Midbrain (tissue), 1 donor: ENCODE data around the gene BGLAP.

ENCODE experiments used
- DNase-seq: peaks from one replicate; lab custom pipeline; 2025; lab: John Stamatoyannopoulos, UW

BGLAP gene

DNA sequence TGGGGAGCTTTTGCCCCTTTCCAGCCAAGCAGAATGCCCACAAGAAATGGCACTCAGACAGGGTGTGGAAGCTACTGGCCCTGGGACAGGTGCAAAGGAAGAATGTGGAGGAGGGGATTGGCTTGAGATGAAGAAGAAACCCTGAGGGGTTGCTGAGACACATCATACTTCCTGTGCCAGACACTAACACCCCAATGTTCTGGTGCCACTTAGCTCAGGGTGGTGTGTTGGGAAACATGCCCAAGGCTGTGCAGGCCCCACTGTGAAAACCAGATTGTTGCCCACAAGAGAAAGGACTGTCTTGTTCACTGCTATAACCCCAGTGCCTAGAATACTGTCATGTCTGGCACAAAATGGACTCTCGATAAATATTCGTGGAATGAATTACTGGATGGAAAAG is 15.7 kb downstream of the BGLAP start:
- peak; percentile 35 for DNase-seq

DNA sequence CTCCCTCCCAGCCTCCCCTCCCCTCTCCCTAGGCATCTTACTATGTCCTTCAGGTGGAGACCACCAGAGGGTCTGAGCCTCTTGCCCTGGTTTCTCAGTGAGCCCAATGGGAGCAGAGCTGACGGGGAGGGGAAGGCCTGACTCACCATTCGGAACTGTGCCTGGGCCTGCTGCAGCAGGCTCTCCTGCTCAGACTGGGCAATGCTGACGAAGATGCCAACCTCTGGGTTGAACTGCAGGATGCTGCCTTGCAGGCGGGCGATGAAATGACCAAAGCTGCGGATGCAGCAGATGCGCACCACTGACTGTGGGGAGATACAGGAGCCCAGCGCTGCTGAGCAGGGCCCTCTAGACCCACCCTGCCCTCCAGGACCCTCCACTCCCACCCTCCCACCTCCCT is 16.9 kb downstream of the BGLAP start:
- no peak for DNase-seq

DNA sequence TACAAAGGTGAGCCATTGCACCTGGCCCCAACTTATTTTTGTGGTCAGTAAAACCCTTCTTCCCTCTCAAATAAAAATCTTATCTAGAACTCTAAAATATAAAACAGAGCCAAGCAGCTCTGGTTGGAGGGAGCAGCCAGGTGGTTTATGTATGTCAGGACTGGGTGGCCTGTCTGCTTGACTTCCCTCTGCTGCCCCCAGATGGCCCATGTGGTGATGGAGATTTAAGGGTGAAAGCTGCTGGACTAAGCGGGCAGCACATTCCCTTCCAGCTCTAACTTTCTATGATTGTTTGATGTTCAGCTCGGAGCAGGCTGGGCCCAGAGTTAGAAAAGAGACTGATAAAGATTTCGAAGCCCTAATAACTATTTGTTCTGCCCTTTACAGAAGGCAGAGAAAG is 17.8 kb downstream of the BGLAP start:
- peak; percentile 59 for DNase-seq

- DNase-seq: peak; percentile 52
These were observed 18.9 kb downstream of the BGLAP start for GRCh38 chr1:156260896-156261295.

DNA sequence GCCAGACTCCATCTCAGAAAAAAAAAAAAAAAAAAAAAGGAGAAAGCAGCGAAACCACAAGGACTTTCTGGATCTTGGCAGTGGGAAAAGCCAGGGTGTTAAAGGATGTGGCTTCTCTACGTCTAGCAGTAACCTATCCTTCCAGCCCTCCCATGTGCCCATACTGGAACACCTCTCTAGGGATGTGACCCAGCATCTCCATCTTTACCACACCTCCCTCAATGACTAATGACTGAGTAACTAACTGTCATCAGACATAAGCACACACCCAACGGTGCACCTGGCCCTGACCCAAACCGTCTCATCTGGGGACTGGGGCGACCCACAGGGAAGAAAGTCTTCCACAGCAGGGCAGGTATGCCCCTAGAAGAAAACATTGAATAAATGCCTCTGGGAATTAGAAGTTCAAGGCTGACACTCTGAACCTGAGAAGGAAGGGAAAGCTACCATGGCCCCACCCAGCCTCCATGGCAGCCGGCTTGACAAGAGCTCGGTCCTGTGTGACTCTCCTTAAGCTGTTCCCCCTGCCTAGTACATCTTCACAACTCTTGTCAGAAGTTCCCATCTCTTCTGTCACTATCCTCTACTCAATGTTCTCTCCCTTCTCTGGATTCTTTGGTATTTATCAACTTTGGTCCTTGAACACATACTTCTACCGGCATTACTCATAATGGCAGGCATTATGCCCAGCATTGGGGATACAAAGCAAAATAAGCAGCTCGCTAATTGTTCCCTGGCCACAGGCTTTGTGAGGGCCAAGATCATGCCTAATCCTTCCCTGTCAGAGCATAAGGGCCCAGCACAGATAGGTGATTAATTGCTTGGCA is 20.7 kb downstream of the BGLAP start:
- DNase-seq: no peak

GRCh38 chr1:156263288-156263655 is 21.3 kb downstream of the BGLAP start:
- DNase-seq: no peak

DNA sequence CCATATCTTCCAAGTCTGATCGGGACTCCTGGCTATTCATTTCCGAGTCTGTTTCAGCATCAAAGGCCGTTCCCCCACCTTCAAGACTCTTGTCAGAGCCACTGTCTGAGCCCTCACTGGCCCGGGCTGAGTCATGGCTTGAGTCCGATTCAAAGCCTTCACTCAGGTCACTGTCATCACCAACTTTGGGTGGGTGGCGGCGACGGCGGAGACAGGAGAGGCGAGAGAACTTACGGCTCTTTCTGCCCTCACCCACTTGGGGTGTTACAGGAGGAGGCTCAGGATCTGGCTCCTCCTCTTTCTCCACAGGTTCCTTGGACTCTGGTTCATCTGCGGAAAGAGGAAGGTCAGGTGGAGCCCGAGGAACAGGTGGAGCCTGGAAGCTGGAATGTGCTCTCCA is 24.1 kb downstream of the BGLAP start:
- DNase-seq: no peak

GRCh38 chr1:156268336-156268735 is 26.4 kb downstream of the BGLAP start:
- no peak for DNase-seq

DNA sequence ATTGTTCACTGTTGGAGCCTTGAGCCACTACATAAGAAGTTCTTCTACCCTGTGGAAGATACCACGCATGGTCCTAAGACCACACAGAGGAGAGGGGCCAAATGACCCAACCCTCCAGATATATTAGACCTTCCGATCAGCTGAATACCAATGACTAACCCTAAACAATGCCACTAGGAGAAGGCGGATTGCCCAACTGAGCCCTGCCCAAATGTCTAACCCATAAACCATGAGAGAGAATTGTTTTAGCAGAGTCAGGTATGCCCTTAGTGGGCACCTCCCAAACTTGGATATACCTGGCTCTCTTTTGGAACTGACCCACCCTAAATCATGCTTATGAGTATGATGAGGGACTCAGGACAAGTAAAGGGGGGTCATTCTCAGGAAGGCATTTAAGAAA is 28.3 kb downstream of the BGLAP start:
- no peak for DNase-seq

GRCh38 chr1:156276532-156276931 is 34.5 kb downstream of the BGLAP start:
- no peak for DNase-seq

GRCh38 chr1:156276966-156277381 is 35.0 kb downstream of the BGLAP start:
- no peak for DNase-seq

- no peak for DNase-seq
These were observed 37.9 kb downstream of the BGLAP start for GRCh38 chr1:156279837-156280236.

- no peak for DNase-seq
These were observed 39.3 kb downstream of the BGLAP start for GRCh38 chr1:156281281-156281680.

- DNase-seq: no peak
These were observed 39.9 kb downstream of the BGLAP start for GRCh38 chr1:156281693-156282478.

DNA sequence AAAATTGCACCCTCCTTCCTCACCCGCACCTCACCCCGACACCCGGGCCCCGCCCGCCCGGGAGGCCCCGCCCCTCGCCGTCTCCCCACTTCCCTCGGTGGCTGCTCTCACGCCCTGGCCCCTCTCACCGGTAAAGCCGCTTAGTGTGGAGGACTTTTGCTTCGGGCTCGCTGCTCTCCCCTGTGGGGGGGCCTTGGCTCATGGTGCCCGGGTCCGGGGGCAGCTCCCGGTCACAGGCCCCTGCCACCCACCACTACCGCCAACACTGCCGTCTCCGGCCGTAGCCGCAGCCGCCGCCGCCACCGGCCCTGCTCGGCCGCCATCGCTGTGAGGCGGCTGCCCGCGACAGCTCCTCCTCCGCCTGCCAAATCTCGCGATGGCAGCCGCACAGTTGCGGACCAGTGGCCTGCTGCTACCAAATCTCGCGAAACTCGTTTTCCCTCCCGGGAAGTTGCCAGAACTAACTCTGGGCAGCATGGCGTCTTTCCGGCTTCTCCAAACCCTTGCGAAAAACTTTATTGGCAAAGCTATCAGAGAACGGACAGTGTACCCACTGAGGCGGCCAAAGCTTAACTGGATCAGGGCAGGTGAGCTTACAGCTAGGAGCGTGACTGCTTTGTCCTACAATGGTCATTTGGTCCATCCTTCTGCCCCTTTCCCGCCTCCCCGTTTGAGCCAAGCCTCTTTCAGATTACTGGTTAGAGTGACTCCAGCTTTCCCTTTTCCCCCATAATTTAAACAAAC is 40.7 kb downstream of the BGLAP start, which contains the start of gene SMG5:
Gene SMG5 (minus strand): TSS at position 347 of the 744 bp plus-strand sequence. CDS start 145 bp downstream, at position 202.
- peak; percentile 97 for DNase-seq

GRCh38 chr1:156283521-156283920 is 41.5 kb downstream of the BGLAP start:
- DNase-seq: no peak

DNA sequence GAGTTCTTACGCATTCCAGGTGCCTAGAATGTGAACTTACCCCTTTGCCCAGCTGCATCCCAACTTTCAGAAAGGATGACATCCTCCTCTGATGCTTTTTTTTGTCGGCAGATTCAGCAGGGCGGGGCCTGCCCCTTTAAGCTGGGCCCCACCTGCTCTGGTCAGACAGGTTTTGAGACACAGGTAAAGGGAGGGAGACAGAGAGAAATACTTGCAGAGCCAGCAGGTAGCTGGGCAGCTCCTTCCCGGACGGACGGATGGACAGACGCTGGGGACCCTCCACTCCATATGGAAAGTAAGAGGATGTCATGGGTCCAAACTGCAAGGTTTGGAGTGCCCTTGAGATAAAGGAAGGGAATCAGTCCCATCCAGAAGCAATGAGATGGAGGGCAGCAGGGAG is 42.1 kb downstream of the BGLAP start, which contains the start of gene TMEM79:
Gene TMEM79 (plus strand): TSS at position 214 of the 400 bp plus-strand sequence. CDS start 902 bp downstream, outside the sequence.
- DNase-seq: no peak

DNA sequence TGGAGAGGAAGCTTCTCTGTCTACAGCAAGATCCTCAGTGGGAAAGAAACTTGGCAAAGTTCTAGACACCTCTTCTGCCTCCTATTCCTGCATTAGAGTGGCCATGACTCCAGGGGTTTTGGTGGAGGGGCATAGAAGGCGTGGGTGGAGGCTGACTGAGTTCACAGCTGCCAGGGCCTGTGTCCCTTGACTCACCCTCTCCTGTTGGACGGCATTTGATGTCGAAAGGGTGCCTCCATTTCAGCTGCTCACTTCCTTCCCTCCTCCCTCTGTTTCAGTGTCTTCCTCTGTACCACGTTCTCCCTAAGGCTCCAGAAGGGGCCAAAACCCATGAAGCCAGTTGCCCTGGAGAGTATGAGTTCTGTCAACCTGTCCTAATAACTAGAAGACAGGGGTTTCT is 42.8 kb downstream of the BGLAP start:
- DNase-seq: no peak

DNA sequence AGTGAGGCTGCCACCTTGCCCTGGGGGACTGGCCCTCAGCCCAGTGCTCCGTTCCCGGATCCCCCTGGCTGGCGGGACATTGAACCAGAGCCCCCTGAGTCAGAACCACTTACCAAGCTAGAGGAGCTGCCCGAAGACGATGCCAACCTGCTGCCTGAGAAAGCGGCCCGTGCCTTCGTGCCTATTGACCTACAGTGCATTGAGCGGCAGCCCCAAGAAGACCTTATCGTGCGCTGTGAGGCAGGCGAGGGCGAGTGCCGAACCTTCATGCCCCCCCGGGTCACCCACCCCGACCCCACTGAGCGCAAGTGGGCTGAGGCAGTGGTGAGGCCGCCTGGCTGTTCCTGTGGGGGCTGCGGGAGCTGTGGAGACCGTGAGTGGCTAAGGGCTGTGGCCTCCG is 43.5 kb downstream of the BGLAP start:
- no peak for DNase-seq

GRCh38 chr1:156286061-156286460 is 44.1 kb downstream of the BGLAP start:
- DNase-seq: no peak

DNA sequence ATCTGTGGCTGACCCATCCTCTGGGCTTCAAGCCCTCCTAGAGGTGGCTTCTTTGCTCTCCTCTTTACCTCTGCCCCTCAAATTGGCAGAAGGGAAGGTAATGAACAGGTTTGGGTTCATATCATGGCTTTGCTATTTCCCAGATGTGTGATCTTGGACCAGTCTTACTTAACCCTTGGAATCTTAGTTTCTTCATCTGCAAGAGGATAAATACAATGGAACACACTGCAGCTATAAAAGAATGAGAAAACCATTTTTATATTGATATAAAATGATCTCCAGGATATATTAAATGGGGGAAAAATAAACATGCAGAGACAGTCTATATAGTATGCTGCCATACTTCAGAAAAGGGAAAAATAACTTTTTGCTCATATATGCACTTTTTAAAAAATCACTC is 47.9 kb downstream of the BGLAP start:
- DNase-seq: no peak
